GM19467 (cell line): Measurements from ENCODE around the gene BMP8B.
"Not testable (repeated sequence)": the region's sequence is repeated elsewhere in the genome, so short reads cannot be mapped to it uniquely, and the experiment has no call there.

Experiments
- ATAC-seq: cut with Tn5 transposase; IDR thresholded peaks from one replicate; pipeline ENCODE4 v1.9.1; 2021; ENCODE audit warnings: mild to moderate bottlenecking, moderate library complexity; ENCODE audit not compliant: unreplicated experiment

The BMP8B gene

GRCh38 chr1:39788758-39789570 lies at the start of gene BMP8B:
Gene BMP8B (minus strand): TSS chr1:39788865. CDS start chr1:39788485, 380 bp downstream.
- peak; percentile 55 for ATAC-seq

GRCh38 chr1:39836595-39837110 lies 48.0 kb upstream of the BMP8B start:
- ATAC-seq: no peak

- ATAC-seq: no peak
Observed at GRCh38 chr1:39835935-39836594, 47.4 kb upstream of the BMP8B start.

- no peak for ATAC-seq
Observed at GRCh38 chr1:39835110-39835509, 46.4 kb upstream of the BMP8B start.

- ATAC-seq: no peak
Observed at GRCh38 chr1:39833621-39834385, 45.1 kb upstream of the BMP8B start.

- no peak for ATAC-seq
Observed at GRCh38 chr1:39833121-39833520, 44.5 kb upstream of the BMP8B start.

GRCh38 chr1:39832294-39832693 lies 43.6 kb upstream of the BMP8B start:
- no peak for ATAC-seq

- no peak for ATAC-seq
Observed at GRCh38 chr1:39829791-39830533, 41.3 kb upstream of the BMP8B start.

GRCh38 chr1:39828734-39829133 lies 40.1 kb upstream of the BMP8B start:
- no peak for ATAC-seq

GRCh38 chr1:39828255-39828654 lies 39.6 kb upstream of the BMP8B start:
- not testable (repeated sequence) for ATAC-seq

GRCh38 chr1:39827201-39827600 lies 38.5 kb upstream of the BMP8B start:
- ATAC-seq: no peak

- ATAC-seq: no peak
Observed at GRCh38 chr1:39826583-39826982, 37.9 kb upstream of the BMP8B start.

- ATAC-seq: no peak
Observed at GRCh38 chr1:39825432-39825941, 36.8 kb upstream of the BMP8B start.

- ATAC-seq: not testable (repeated sequence)
Observed at GRCh38 chr1:39823450-39823849, 34.8 kb upstream of the BMP8B start.

GRCh38 chr1:39822146-39822545 lies 33.5 kb upstream of the BMP8B start:
- no peak for ATAC-seq

- no peak for ATAC-seq
Observed at GRCh38 chr1:39819091-39819812, 30.6 kb upstream of the BMP8B start.

- no peak for ATAC-seq
Observed at GRCh38 chr1:39818482-39818881, 29.8 kb upstream of the BMP8B start.

- peak; percentile 79 for ATAC-seq
Observed at GRCh38 chr1:39817091-39817932, 28.6 kb upstream of the BMP8B start.
